HepG2 (cell line): ENCODE results near the gene PRDM15. TPM values are rescaled to one million over a fixed set of nuclear protein-coding genes. Genes with fewer than 3 reads are reported as not detected.

Experiments
- ATAC-seq: fragments of 200-7000 bp; cut with Tn5 transposase; 3 replicates; pipeline ENCODE4 v1.9.1; 2020; ENCODE audit warnings: mild to moderate bottlenecking, moderate library complexity
- BruUV-seq: library from RNA; stranded (reverse); fragments of 400-500 nt; replicated peaks from 2 replicates; lab custom pipeline; 2021; lab: Mats Ljungman, UMichigan
- CTCF ChIA-PET: fragments of 300-600 bp; formaldehyde crosslinking; extraction: SDS; loops from one replicate; lab custom pipeline; 2021; ENCODE audit warnings: low total read pairs, inconsistent platforms, low intra/inter-chr PET ratio; lab: Yijun Ruan, JAX
- POLR2A ChIA-PET: fragments of 350-600 bp; sonication (Branson Sonifier 250); formaldehyde crosslinking; loops from one replicate; lab custom pipeline; 2020; ENCODE audit warnings: antibody characterized with exemption, inconsistent platforms; lab: Yijun Ruan, JAX
- DNase-seq: peaks from one replicate; pipeline ENCODE4 v3.0.0-alpha.2; 2015; ENCODE audit warnings: low spot score
- FAIRE-seq: peaks from 3 replicates; lab custom pipeline; 2011; peaks lifted over from hg19 to GRCh38; lab: Jason Lieb, UNC
- H2AFZ ChIP-seq: one replicate; pipeline ENCODE4 v1.6.1; 2011; ENCODE audit warnings: low read length, inconsistent platforms
- H3K27ac ChIP-seq: fragments of 300-600 bp; 3 replicates; pipeline ENCODE4 v1.8.0; 2011; ENCODE audit warnings: mixed run types, mild to moderate bottlenecking, mixed read lengths, low read length, inconsistent platforms; ENCODE audit not compliant: insufficient read depth; ENCODE audit errors: extremely low read length
- H3K27me3 ChIP-seq, 2 experiments: fragments of 200-600 bp in 1 of 2; 2 replicates in 1 of 2; 3 replicates in 1 of 2; pipeline versions ENCODE4 v1.6.0 to v1.8.0; 2011; ENCODE audit warnings: low read length in 2 of 2, mild to moderate bottlenecking in 2 of 2, moderate library complexity in 2 of 2, inconsistent platforms in 1 of 2; ENCODE audit not compliant: insufficient read depth in 2 of 2, control insufficient read depth in 1 of 2
- H3K36me3 ChIP-seq, 2 experiments: fragments of 200-600 bp in 1 of 2; replicated peaks in 1 of 2; 2 replicates in 1 of 2; 3 replicates in 1 of 2; pipeline versions ENCODE4 v1.5.1 to v1.8.0; 2011; ENCODE audit warnings: low read length in 2 of 2, inconsistent platforms in 1 of 2; ENCODE audit not compliant: insufficient read depth in 2 of 2, control insufficient read depth in 1 of 2
- H3K4me1 ChIP-seq: 2 replicates; pipeline ENCODE4 v1.5.1; 2012; ENCODE audit warnings: low read length, inconsistent platforms; ENCODE audit not compliant: insufficient read depth
- H3K4me2 ChIP-seq: 2 replicates; pipeline ENCODE4 v1.6.0; 2011; ENCODE audit warnings: low read depth, low read length, inconsistent platforms
- H3K4me3 ChIP-seq, 3 experiments: fragments of 200-600 bp in 1 of 3; sonication (generic), shearing (Covaris generic) in 1 of 3; replicated peaks in 1 of 3; 2 replicates each; pipeline ENCODE4 v1.5.1; 2011 to 2016; ENCODE audit warnings: low read length in 3 of 3, inconsistent platforms in 2 of 3, low read depth in 2 of 3, mild to moderate bottlenecking in 2 of 3, control low read depth in 1 of 3, mixed read lengths in 1 of 3; ENCODE audit not compliant: insufficient read depth in 1 of 3
- H3K79me2 ChIP-seq: one replicate; pipeline ENCODE4 v1.6.1; 2011; ENCODE audit warnings: low read length, inconsistent platforms; ENCODE audit not compliant: insufficient read depth
- H3K9ac ChIP-seq: 2 replicates; pipeline ENCODE4 v1.6.0; 2011; ENCODE audit warnings: mild to moderate bottlenecking, low read depth, low read length, inconsistent platforms; ENCODE audit not compliant: insufficient read depth
- H3K9me3 ChIP-seq: 2 replicates; pipeline ENCODE4 v1.5.1; 2012; ENCODE audit warnings: mild to moderate bottlenecking, low read length
- H4K20me1 ChIP-seq: 2 replicates; pipeline ENCODE4 v1.6.0; 2011; ENCODE audit warnings: inconsistent platforms, mild to moderate bottlenecking, low read length, moderate library complexity; ENCODE audit not compliant: insufficient read depth
- DR1 ChIP-seq: sonication (generic); formaldehyde crosslinking; IDR thresholded peaks from 2 replicates; pipeline ENCODE4 v1.8.0; 2021; ENCODE audit warnings: mild to moderate bottlenecking, missing genetic modification reagents, inconsistent platforms
- FOXK2 ChIP-seq: fragments of 450-650 bp; IDR thresholded peaks from 2 replicates; pipeline ENCODE4 v1.6.1; 2016
- KLF13 ChIP-seq: sonication (generic); formaldehyde crosslinking; IDR thresholded peaks from 2 replicates; pipeline ENCODE4 v1.4.0; 2020; ENCODE audit warnings: mild to moderate bottlenecking, missing genetic modification reagents
- MAFG ChIP-seq: sonication (generic); formaldehyde crosslinking; IDR thresholded peaks from 2 replicates; pipeline ENCODE4 v1.5.1; 2020; ENCODE audit warnings: mild to moderate bottlenecking, missing genetic modification reagents
- NFKB2 ChIP-seq: sonication (generic); formaldehyde crosslinking; IDR thresholded peaks from 2 replicates; pipeline ENCODE4 v1.4.0; 2020; ENCODE audit warnings: missing genetic modification reagents, borderline replicate concordance
- NR2F2 ChIP-seq: IDR thresholded peaks from 2 replicates; pipeline ENCODE4 v1.6.1; 2012; ENCODE audit warnings: low read depth, inconsistent platforms, borderline replicate concordance
- NR2F6 ChIP-seq, 2 experiments: IDR thresholded peaks; 2 replicates each; pipeline ENCODE4 v1.6.1; 2016; ENCODE audit warnings: antibody characterized with exemption in 1 of 2, mild to moderate bottlenecking in 1 of 2
- SP5 ChIP-seq: IDR thresholded peaks from 2 replicates; pipeline ENCODE4 v1.6.1; 2016; ENCODE audit warnings: low read depth, borderline replicate concordance
- TCF7L2 ChIP-seq: IDR thresholded peaks from 2 replicates; pipeline ENCODE4 v1.6.1; 2011; ENCODE audit warnings: mild to moderate bottlenecking, low read depth, low read length, moderate library complexity
- ZFP36 ChIP-seq: fragments of 150-350 bp; IDR thresholded peaks from 2 replicates; pipeline ENCODE4 v1.6.1; 2018; ENCODE audit warnings: borderline replicate concordance, low read length, low read depth; ENCODE audit not compliant: partially characterized antibody
- ZNF570 ChIP-seq: sonication (generic); formaldehyde crosslinking; IDR thresholded peaks from 2 replicates; pipeline ENCODE4 v1.4.0; 2020; ENCODE audit warnings: mild to moderate bottlenecking, missing genetic modification reagents, borderline replicate concordance
- ZNF878 ChIP-seq: sonication (generic); formaldehyde crosslinking; IDR thresholded peaks from 2 replicates; pipeline ENCODE4 v1.8.1; 2023; ENCODE audit warnings: mild to moderate bottlenecking, missing genetic modification reagents, moderate library complexity
- WGBS: methylation state at CpG from one replicate; pipeline ENCODE4 v1.1.6; 2017; ENCODE audit warnings: low lambda C conversion rate; 5-methylcytosine and 5-hydroxymethylcytosine counted together
- in situ Hi-C: cut with HindIII; loops from 2 replicates; pipeline ENCODE4 v1.10.0; 2017; ENCODE audit warnings: low pct_unique_long_range_greater_than_20kb; ENCODE audit not compliant: extremely low pct_ligation_motif_present
- intact Hi-C: fragments of 100-400 bp; cut with micrococcal nuclease; formaldehyde crosslinking; loops from one replicate; pipeline ENCODE4 v1.10.0; 2022; ENCODE audit not compliant: unreplicated experiment
- polyA plus RNA-seq, 8 experiments: library from polyadenylated mRNA; depleted of rRNA in 3 of 8; stranded (reverse) in 7 of 8; unstranded in 1 of 8; fragments of >200 nt; fragmentation: Illumina TruSeq in 4 of 8; extraction: Trizol in 4 of 8; gene quantifications; 2 replicates each; pipeline versions ENCODE4 v1.2.1 to v1.2.3, GENCODE V29; 2011 to 2016; ENCODE audit warnings: low read depth in 4 of 8, missing spikeins in 1 of 8, mixed read lengths in 1 of 8; ENCODE audit not compliant: insufficient read depth in 1 of 8
- total RNA-seq, 5 experiments: library from RNA; depleted of rRNA; stranded (reverse); fragments of >200 nt; fragmentation: Illumina TruSeq; extraction: Trizol; gene quantifications; 2 replicates each; pipeline ENCODE4 v1.2.3, GENCODE V29; 2016; ENCODE audit warnings: low read depth in 1 of 5
- TF ChIP-seq, protein P1 (sequence below): sonication (generic); formaldehyde crosslinking; conservative IDR thresholded peaks from 2 replicates; pipeline ENCODE4 v1.8.0; 2022; ENCODE audit warnings: low read depth, missing genetic modification reagents
- TF ChIP-seq, protein P2 (sequence below): sonication (generic); formaldehyde crosslinking; IDR thresholded peaks from 2 replicates; pipeline ENCODE4 v1.5.0; 2020; ENCODE audit warnings: mild to moderate bottlenecking, missing genetic modification reagents, moderate library complexity
- TF ChIP-seq, protein P3 (sequence below): sonication (generic); formaldehyde crosslinking; IDR thresholded peaks from 2 replicates; pipeline ENCODE4 v1.5.0; 2020; ENCODE audit warnings: missing genetic modification reagents, mild to moderate bottlenecking, borderline replicate concordance
- TF ChIP-seq, protein P4 (sequence below): sonication (generic); formaldehyde crosslinking; IDR thresholded peaks from 2 replicates; pipeline ENCODE4 v1.5.0; 2020; ENCODE audit warnings: missing genetic modification reagents

PRDM15 gene
- total and polyA plus RNA-seq, 2 of the 13 experiments (the other 11 are each of a cell fraction or from before 2014, with no cell fraction given) = 4.0 to 6.9 TPM

DNA sequence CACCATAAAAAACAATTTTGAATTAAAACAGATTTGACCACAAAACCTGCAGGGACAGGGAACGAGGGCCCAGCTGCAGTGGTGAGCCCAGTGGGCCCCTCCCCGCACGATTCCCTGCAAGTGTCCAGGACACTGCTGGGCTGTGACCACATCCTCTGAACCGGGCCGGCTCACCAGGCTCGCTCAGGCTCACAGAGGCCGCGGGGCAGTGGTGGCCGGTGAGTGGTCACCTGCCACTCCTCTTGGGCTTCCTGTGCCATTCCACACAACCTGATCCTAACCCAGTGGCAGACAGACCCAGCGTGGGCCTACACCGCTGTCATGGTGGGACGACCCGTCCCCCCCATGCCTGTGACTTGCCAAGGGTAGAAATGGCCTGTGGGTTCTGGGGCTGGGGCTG, 75.8 kb downstream of the PRDM15 start (continued):
- TF ChIP-seq, protein P1, sequence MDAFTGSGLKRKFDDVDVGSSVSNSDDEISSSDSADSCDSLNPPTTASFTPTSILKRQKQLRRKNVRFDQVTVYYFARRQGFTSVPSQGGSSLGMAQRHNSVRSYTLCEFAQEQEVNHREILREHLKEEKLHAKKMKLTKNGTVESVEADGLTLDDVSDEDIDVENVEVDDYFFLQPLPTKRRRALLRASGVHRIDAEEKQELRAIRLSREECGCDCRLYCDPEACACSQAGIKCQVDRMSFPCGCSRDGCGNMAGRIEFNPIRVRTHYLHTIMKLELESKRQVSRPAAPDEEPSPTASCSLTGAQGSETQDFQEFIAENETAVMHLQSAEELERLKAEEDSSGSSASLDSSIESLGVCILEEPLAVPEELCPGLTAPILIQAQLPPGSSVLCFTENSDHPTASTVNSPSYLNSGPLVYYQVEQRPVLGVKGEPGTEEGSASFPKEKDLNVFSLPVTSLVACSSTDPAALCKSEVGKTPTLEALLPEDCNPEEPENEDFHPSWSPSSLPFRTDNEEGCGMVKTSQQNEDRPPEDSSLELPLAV (CRISPR knock-in tag) = no peak
- no peak for TF ChIP-seq KLF13 (CRISPR knock-in tag)
- TF ChIP-seq, protein P2, sequence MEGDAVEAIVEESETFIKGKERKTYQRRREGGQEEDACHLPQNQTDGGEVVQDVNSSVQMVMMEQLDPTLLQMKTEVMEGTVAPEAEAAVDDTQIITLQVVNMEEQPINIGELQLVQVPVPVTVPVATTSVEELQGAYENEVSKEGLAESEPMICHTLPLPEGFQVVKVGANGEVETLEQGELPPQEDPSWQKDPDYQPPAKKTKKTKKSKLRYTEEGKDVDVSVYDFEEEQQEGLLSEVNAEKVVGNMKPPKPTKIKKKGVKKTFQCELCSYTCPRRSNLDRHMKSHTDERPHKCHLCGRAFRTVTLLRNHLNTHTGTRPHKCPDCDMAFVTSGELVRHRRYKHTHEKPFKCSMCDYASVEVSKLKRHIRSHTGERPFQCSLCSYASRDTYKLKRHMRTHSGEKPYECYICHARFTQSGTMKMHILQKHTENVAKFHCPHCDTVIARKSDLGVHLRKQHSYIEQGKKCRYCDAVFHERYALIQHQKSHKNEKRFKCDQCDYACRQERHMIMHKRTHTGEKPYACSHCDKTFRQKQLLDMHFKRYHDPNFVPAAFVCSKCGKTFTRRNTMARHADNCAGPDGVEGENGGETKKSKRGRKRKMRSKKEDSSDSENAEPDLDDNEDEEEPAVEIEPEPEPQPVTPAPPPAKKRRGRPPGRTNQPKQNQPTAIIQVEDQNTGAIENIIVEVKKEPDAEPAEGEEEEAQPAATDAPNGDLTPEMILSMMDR (CRISPR knock-in tag) = no peak
- TF ChIP-seq FOXK2 = no peak
- TF ChIP-seq TCF7L2 = no peak
- TF ChIP-seq, protein P3, sequence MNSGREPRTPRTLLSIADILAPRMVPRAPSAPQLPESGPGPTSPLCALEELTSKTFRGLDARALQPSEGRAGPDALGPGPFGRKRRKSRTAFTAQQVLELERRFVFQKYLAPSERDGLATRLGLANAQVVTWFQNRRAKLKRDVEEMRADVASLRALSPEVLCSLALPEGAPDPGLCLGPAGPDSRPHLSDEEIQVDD (CRISPR knock-in tag) = no peak
- TF ChIP-seq NFKB2 = no peak
- TF ChIP-seq, all 625 proteins: peak for 0

DNA sequence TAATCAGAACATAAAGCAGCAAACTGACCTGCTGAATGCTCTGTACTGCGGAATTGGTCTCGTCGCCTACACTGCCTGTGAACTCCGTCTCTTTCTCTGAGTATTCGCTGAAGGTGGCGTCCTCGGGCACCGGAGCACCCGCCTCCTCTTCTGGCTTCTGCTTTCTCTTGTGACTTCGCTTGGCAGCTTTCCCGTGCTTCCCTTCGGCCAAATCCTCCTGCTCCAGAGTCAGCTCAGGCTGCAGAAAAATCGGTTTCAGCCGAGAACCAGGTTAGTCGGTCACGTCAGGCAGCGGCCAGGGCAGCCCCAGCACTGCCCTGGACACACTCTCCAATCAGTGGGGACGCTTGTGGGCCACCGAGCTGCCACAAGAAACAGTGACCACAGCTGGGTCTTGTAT, 76.5 kb downstream of the PRDM15 start:
- no peaks in the 10 kb centered on the region for H3K9me3 ChIP-seq
- no peak overlapping the region for H3K4me2 ChIP-seq
- no peak overlapping the region for H2AFZ ChIP-seq
- H3K4me3 ChIP-seq = no peak overlapping the region
- in situ Hi-C loops = no loop called here
- H3K9ac ChIP-seq = no peak overlapping the region
- no peak overlapping the region for H3K27ac ChIP-seq
- intact Hi-C loops = no loop called here
- ChIA-PET CTCF (no interaction called here), POLR2A (no interaction called here)
- TF ChIP-seq, protein P4, sequence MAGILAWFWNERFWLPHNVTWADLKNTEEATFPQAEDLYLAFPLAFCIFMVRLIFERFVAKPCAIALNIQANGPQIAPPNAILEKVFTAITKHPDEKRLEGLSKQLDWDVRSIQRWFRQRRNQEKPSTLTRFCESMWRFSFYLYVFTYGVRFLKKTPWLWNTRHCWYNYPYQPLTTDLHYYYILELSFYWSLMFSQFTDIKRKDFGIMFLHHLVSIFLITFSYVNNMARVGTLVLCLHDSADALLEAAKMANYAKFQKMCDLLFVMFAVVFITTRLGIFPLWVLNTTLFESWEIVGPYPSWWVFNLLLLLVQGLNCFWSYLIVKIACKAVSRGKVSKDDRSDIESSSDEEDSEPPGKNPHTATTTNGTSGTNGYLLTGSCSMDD (CRISPR knock-in tag) = no peak
- TF ChIP-seq ZNF878 (CRISPR knock-in tag) (no peak), ZNF570 (CRISPR knock-in tag) (no peak), SP5 (CRISPR knock-in tag) (no peak), NR2F6 (IDR thresholded peaks at IDR 0.05) (no peak), NR2F6 (CRISPR knock-in tag; IDR thresholded peaks at IDR 0.05) (no peak), ZFP36 (no peak), NR2F2 (no peak), MAFG (CRISPR knock-in tag) (no peak), DR1 (no peak)
- H3K4me1 ChIP-seq = no peaks in the 10 kb centered on the region
- WGBS = 94% methylated on average over 19 of the region's 19 CpGs
- H3K36me3 ChIP-seq = peaks cover 13 to 34% of the 10 kb centered on the region in 2 experiments; a peak in 4 of 5 replicates
- no peaks in the 10 kb centered on the region for H3K79me2 ChIP-seq
- no peak for DNase-seq
- FAIRE-seq = no peak
- no peak for ATAC-seq
- no peaks in the 10 kb centered on the region for H3K27me3 ChIP-seq
- H4K20me1 ChIP-seq = no peaks in the 10 kb centered on the region
- BruUV-seq = no TSS peak
